GDM1 (cell line): ENCODE data around the gene ADAMTS2.

Experiments
- DNase-seq: peaks from one replicate; lab custom pipeline; 2025; lab: John Stamatoyannopoulos, UW

The ADAMTS2 gene

GRCh38 chr5:179371681-179372680 is 26.7 kb upstream of the ADAMTS2 start:
- no peak for DNase-seq

GRCh38 chr5:179371121-179371510 is 25.9 kb upstream of the ADAMTS2 start:
- DNase-seq = no peak

- no peak for DNase-seq
Measured at GRCh38 chr5:179370490-179371120, 25.3 kb upstream of the ADAMTS2 start.

- no peak for DNase-seq
Measured at GRCh38 chr5:179369530-179369884, 24.2 kb upstream of the ADAMTS2 start.

GRCh38 chr5:179368806-179369529 is 23.7 kb upstream of the ADAMTS2 start:
- DNase-seq = no peak

GRCh38 chr5:179368126-179368805 is 23.0 kb upstream of the ADAMTS2 start:
- DNase-seq = no peak

GRCh38 chr5:179367491-179367890 is 22.2 kb upstream of the ADAMTS2 start:
- no peak for DNase-seq

GRCh38 chr5:179362355-179362754 is 17.1 kb upstream of the ADAMTS2 start:
- no peak for DNase-seq

- no peak for DNase-seq
Measured at GRCh38 chr5:179361037-179361603, 15.9 kb upstream of the ADAMTS2 start.

- DNase-seq = no peak
Measured at GRCh38 chr5:179357031-179357430, 11.8 kb upstream of the ADAMTS2 start.

- no peak for DNase-seq
Measured at GRCh38 chr5:179355976-179356974, 11.0 kb upstream of the ADAMTS2 start.

- no peak for DNase-seq
Measured at GRCh38 chr5:179354305-179354882, 9.1 kb upstream of the ADAMTS2 start.

GRCh38 chr5:179348843-179349242 is 3.6 kb upstream of the ADAMTS2 start:
- DNase-seq = no peak

- DNase-seq = no peak
Measured at GRCh38 chr5:179348011-179348530, 2.8 kb upstream of the ADAMTS2 start.

- DNase-seq = no peak
Measured at GRCh38 chr5:179347581-179347980, 2.3 kb upstream of the ADAMTS2 start.

GRCh38 chr5:179346875-179347274 is 1.6 kb upstream of the ADAMTS2 start:
- no peak for DNase-seq

GRCh38 chr5:179346401-179346800 is 1.1 kb upstream of the ADAMTS2 start:
- no peak for DNase-seq

- no peak for DNase-seq
Measured at GRCh38 chr5:179345183-179345432, 153 bp downstream of the ADAMTS2 start.

- DNase-seq = no peak
Measured at GRCh38 chr5:179344431-179345182, 654 bp downstream of the ADAMTS2 start.
